Erythroblast (primary cell): Measurements from ENCODE around the gene SEMA6C.

ENCODE experiments used
- GATA1 ChIP-seq: IDR thresholded peaks from 2 replicates; pipeline ENCODE4 v1.6.1; 2011; ENCODE audit warnings: low read depth, mild to moderate bottlenecking, control low read depth, low read length, moderate library complexity
- POLR2A ChIP-seq: IDR thresholded peaks from 2 replicates; pipeline ENCODE4 v1.6.1; 2011; ENCODE audit warnings: mild to moderate bottlenecking, low read length

DNA sequence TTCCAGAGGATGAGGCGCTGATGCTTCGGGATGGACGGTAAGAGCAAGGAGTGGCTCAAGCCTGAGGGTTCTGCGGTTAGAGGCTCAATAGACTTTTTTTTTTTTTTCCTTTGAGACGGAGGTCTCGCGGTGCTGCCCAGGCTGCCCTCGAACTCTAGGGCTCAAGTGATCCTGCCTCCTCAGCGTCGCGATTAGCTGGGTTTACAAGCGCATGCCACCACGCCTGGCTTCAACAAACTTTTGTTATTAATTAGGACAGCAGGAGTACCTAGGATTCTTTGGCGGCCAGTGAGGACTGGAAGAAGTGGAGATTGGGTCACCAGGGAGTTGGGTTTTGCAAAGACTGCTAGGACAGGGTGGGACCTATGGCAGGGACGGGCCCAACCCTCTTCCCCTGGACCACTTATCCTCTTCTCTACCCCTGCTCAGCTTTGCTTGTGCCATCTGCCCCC lies 20.1 kb upstream of the SEMA6C start:
- TF ChIP-seq POLR2A, result no peak
- TF ChIP-seq GATA1, result no peak
